Activated CD8-positive, alpha-beta memory T cell treated with anti-CD3 and anti-CD28 coated beads for 36 hours (primary cell): Measurements from ENCODE around the gene GRAMD4. TPM values are rescaled to one million over a fixed set of nuclear protein-coding genes. Genes with fewer than 3 reads are reported as not detected.
"Not testable (repeated sequence)": the region's sequence is repeated elsewhere in the genome, so short reads cannot be mapped to it uniquely, and the experiment has no call there.

Experiments
- CTCF ChIA-PET: fragments of 350-600 bp; sonication (Branson Sonifier 250); formaldehyde crosslinking; loops from one replicate; lab custom pipeline; 2021; ENCODE audit warnings: antibody characterized with exemption; lab: Charles Lee
- POLR2A ChIA-PET: fragments of 350-600 bp; sonication (Branson Sonifier 250); formaldehyde crosslinking; loops from one replicate; lab custom pipeline; 2021; ENCODE audit warnings: antibody characterized with exemption; lab: Charles Lee
- total RNA-seq, 2 experiments: library from RNA; stranded (reverse); gene quantifications; one replicate each; pipeline ENCODE4 v1.2.3, GENCODE V29; 2021

The GRAMD4 gene
- total RNA-seq, 2 experiments from 2014 or later: 31.4 to 36.4 TPM

DNA sequence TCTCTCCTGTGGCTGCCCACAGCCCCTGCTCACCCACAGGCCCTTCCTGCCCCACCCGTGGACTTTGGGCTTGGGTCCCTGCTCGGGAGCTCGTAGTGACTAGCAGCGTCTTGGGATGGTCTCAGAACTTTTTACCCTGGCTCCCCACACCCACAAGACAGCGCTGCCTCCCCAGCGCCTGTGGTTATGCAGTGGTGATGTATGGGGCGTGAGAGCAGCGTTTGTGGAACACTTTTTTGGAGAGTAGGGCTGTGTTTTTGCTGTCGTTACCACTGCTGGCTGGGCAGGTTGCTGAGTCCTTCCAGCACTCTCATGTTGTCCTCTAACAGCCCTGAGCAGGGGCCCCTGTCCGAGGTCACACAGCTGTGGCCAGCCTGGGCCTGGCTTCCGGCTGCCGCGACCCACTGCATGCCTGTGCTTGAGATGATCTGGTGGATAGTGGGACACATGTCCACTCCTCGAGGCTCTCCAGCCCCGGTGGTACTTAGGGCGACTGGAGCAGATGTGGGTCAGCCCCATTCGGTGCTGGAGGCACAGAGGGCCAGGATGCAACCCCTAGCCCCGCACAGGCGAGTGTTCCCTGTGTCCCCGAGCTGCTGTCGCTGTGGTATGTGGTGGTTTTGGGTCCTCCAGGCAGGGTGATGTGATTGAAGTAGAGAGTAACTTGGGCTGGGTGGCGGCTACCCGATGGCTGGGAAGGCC is 7.1 kb upstream of the GRAMD4 start:
- ChIA-PET CTCF (interaction anchor here (1.7 to 1.8 kb wide), 2 partner anchors 24 to 50 kb away, joined by 3 to 6 read pairs; no protein-coding TSS in a partner anchor), POLR2A (interaction anchor here (0.7 kb wide), 1 partner anchor 13 kb away, joined by 3 read pairs; no protein-coding TSS in a partner anchor)

DNA sequence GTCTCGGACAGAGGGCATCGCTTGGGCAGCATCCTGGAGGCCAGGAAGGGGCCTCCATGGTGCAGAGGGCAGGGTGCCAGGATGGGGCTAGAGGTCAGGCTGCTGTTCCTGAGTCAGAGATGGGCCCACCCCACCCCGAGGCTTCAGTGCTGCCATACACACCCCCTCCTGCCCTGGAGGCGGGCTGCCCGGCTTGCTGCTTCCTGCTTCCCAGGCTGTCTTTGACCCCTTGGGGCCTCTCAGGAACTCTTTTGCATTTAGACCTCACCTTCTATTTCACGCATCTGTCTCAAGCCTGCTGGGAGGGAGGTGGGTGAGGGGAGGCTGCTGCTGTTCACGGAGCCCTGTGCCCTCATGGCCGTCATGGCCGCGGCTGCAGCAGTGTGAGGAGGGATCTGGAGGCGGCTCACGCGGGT is 6.6 kb upstream of the GRAMD4 start:
- ChIA-PET POLR2A (interaction anchor here (1.0 kb wide), 1 partner anchor 149 kb away, joined by 3 read pairs; the partner anchor contains the start of gene TBC1D22A), CTCF (interaction anchor here (1.7 kb wide), 1 partner anchor 24 kb away, joined by 3 read pairs; no protein-coding TSS in a partner anchor)

GRCh38 chr22:46614025-46614931 is 5.9 kb upstream of the GRAMD4 start:
- POLR2A ChIA-PET: interaction anchor here (1.0 kb wide), 1 partner anchor 148 kb away, joined by 3 read pairs; the partner anchor contains the start of gene TBC1D22A

GRCh38 chr22:46617207-46617985 is 2.8 kb upstream of the GRAMD4 start:
- CTCF ChIA-PET: no interaction called here
- POLR2A ChIA-PET: no interaction called here

More at GRCh38 chr22:46614025-46614931, 5.9 kb upstream of the GRAMD4 start:
- CTCF ChIA-PET: interaction anchor here (1.7 kb wide), 1 partner anchor 25 kb away, joined by 3 read pairs; no protein-coding TSS in a partner anchor

DNA sequence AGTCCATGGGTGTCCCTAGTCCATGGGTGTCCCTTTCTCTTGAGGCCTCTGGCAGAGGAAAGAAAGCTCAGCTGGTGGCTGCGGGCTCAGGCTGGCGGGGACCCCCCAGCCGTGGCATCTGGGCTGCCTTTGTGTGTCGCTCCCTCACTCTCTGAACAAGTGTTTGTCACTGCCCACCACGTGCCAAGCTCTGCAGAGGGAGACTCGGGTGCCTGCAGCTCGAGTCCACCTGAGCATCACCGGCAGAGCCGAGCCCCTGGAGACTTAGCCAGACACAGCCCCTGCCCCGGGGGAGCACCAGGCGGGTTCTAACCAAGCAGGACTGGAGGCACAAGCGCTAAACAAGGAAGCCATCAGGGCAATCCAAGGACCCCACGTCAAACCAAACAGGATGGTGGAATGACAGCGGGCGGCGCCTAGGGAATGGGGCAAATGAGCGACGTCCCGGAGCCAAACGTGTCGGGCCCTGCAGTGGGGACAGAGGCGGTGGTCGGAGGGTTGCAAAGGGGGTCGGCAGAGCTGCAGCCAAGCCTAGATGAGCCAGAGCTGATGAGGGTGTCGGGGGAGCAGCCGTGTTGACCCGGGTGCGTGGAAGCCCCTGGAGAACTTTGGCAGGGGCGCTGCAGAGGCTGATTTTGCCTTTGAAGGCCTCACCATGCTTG is 2.1 kb upstream of the GRAMD4 start:
- POLR2A ChIA-PET: no interaction called here
- CTCF ChIA-PET: interaction anchor here (1.3 kb wide), 1 partner anchor 12 kb away, joined by 4 read pairs; no protein-coding TSS in a partner anchor

GRCh38 chr22:46618667-46619066 is 1.5 kb upstream of the GRAMD4 start:
- ChIA-PET CTCF (interaction anchor here (1.3 kb wide), 1 partner anchor 11 kb away, joined by 4 read pairs; no protein-coding TSS in a partner anchor), POLR2A (no interaction called here)

- POLR2A ChIA-PET: no interaction called here
- CTCF ChIA-PET: interaction anchor here (1.3 kb wide), 1 partner anchor 10 kb away, joined by 4 read pairs; no protein-coding TSS in a partner anchor
These were observed 851 bp upstream of the GRAMD4 start for GRCh38 chr22:46619240-46619829.

- CTCF ChIA-PET: interaction anchor here (1.5 kb wide), 1 partner anchor 57 kb away, joined by 4 read pairs; no protein-coding TSS in a partner anchor
These were observed 529 bp downstream of the GRAMD4 start for GRCh38 chr22:46620588-46621242.

GRCh38 chr22:46621243-46621930 is 1.2 kb downstream of the GRAMD4 start:
- POLR2A ChIA-PET: not testable (repeated sequence)
- CTCF ChIA-PET: interaction anchor here (1.5 kb wide), 1 partner anchor 58 kb away, joined by 4 read pairs; no protein-coding TSS in a partner anchor

More at GRCh38 chr22:46620588-46621242, 529 bp downstream of the GRAMD4 start:
- POLR2A ChIA-PET: no interaction called here

DNA sequence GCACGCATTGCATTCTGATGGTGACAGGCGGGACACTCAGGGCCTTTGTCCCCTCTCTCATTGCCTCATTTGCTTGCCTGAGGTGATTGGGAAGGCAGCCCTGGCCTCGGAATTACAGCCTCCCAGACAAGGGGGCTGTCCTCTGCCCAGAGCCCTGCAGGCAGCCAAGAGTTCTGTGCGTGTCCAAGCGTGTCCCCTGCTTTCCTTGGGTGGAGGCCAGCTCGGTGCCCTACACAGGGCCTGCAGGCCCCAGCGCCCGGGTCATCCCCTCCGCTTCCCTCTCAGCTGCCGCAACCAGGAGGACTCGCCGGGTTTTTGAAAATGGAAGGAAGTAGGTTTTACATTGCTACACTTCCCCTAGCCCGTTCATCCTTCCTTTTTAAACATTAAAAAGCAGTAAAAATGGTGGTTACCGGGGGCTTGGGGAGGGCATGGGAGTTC is 1.9 kb downstream of the GRAMD4 start:
- CTCF ChIA-PET: interaction anchor here (1.5 kb wide), 1 partner anchor 59 kb away, joined by 4 read pairs; no protein-coding TSS in a partner anchor
- POLR2A ChIA-PET: no interaction called here

- ChIA-PET CTCF (interaction anchor here (1.3 to 2.0 kb wide), 2 partner anchors 62 kb away, joined by 4 to 6 read pairs; no protein-coding TSS in a partner anchor), POLR2A (interaction anchor here (0.7 kb wide), 1 partner anchor 96 kb away, joined by 3 read pairs; no protein-coding TSS in a partner anchor)
These were observed 5.1 kb downstream of the GRAMD4 start for GRCh38 chr22:46625113-46625842.

DNA sequence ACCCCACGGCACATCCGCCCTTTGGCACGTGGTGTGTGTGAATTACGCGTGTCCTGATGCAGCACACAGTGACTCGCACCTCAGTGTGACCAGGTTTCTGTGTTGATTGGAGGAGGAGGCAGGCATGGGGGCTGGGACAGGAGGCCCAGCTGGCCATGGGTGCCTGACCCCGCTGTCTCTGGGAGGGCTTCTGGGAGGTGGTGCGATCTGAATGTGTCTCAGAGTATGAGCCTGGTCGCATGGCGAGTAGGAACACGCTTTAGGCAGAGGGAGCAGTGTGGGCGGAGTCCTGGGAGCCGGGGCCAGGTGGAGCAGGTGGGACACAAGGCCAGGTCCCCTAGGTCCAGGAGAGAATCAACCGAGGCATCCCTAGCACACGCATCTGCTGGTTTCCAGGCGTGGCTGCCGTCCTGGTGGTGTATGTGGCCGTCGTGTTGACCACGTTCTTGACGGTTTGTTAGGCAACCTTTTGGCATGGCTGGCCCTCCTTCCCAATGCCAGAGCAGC is 5.7 kb downstream of the GRAMD4 start:
- ChIA-PET CTCF (interaction anchor here (1.3 kb wide), 1 partner anchor 62 kb away, joined by 4 read pairs; no protein-coding TSS in a partner anchor), POLR2A (interaction anchor here (0.7 kb wide), 1 partner anchor 95 kb away, joined by 3 read pairs; no protein-coding TSS in a partner anchor)

DNA sequence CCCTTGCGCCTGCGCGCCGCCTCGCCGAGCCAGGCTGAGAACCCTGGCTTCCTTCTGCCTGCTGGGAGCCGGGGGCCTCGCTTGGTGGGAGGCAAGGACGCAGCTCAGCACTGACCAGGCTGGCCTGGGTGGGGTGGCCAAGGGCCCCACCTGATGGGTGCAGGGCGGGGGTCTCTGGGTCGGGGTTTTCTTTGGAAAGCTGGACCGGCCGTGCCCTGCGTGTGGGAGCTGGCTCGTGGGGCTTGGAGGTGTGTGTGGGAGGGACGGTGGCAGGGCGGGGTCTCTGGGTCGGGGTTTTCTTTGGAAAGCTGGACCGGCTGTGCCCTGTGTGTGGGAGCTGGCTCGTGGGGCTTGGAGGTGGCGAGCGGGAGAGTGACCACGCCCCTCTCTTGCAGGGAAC is 6.2 kb downstream of the GRAMD4 start:
- ChIA-PET CTCF (interaction anchor here (1.3 kb wide), 1 partner anchor 63 kb away, joined by 4 read pairs; no protein-coding TSS in a partner anchor), POLR2A (interaction anchor here (0.7 kb wide), 1 partner anchor 95 kb away, joined by 3 read pairs; no protein-coding TSS in a partner anchor)

DNA sequence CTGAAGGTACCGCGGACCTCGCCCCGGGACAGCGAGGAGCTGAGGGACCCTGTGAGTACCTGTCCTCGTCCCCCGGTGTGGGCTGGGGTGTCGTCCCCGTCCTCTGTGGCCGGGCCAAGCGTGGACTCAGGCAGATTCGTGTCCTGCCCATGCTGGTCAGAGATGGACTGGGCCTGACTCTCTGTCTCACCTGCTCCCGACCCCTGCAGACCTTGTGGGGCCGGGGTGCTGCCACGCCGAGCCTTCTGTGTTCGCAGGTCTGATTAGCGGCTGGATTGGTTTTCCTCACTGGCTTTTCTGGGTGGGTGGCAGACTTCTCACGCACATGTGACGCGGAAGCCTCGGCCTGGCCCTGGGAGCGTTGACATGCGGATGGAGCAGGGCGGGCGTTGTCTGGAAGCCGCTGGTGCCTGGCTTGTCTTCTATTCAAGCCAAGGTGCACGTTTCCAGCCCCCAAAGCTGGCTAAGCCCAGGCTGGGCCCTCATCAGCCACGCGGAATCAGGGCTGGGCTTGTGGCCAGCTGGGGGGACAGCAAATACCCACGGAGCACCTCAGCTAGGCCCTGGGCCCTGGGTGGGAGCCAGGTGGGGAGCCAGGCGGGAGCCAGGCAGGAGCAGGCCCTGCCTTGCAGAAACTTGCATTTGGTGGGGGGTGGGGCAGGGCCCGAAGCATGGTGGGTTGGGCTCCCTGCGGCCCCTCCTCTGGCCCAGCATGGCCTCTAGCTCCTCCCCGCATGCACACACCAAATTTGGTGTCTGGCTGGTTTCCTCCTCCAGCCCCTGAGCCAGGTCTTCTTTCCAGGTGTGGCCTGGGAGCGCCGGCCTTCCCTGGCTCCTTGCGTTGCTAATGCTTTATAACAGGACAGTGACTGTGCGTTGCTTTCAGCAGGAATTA is 7.0 kb downstream of the GRAMD4 start:
- CTCF ChIA-PET: no interaction called here
- POLR2A ChIA-PET: no interaction called here
